Esophagus mucosa (tissue), 1 donor: ENCODE results near the gene SLC7A11. TPM values are rescaled to one million over a fixed set of nuclear protein-coding genes. Genes with fewer than 3 reads are reported as not detected.

Source experiments
- ATAC-seq: fragments of 200-7000 bp; cut with Tn5 transposase; one replicate; pipeline ENCODE4 v1.9.1; 2020
- total RNA-seq: library from RNA; stranded (reverse); gene quantifications from one replicate; pipeline ENCODE4 v1.2.4, GENCODE V29; 2023
- donor health status: DM: yes; HTN: yes; CAD: no.

The SLC7A11 gene
- 16.3 TPM for total RNA-seq

DNA sequence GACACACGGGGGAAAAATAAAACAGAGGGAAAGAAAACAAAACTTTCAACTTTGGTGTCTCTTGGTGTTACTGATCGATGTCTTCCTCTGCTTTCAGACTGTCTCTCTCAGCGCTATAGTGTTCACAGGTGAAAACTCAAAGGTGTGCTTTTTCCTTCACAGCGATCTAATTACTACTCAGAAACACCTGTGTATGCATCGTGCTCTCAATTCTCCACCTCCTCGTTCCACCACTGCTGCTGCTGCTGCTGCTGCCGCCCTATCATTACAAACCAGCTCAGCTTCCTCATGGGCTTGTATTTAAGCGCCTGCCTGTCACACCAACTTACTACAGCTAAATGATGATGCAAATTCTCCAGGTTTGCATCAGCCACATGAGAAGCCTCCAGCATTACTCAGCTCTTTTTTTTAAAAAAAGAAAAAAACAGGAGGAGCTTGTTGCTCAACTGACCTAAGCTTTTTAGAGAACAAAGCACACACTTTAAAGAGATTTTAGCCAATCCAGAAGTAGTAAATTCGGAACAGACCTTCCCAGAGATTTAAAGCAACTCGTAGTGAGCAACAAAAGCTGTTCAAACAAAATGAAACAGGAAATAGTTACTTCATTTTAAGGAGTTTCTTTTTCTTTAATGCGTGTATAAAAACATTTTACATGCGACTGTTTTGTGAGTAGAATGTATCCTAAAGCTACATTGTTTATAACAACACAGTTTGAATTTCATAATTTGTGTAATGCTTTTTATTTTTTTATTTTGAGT is at the start of gene SLC7A11:
SLC7A11 (minus strand) TSS at position 274 of the 758 bp plus-strand sequence. CDS start 280 bp downstream, outside the sequence.
- peak; percentile 98 for ATAC-seq

DNA sequence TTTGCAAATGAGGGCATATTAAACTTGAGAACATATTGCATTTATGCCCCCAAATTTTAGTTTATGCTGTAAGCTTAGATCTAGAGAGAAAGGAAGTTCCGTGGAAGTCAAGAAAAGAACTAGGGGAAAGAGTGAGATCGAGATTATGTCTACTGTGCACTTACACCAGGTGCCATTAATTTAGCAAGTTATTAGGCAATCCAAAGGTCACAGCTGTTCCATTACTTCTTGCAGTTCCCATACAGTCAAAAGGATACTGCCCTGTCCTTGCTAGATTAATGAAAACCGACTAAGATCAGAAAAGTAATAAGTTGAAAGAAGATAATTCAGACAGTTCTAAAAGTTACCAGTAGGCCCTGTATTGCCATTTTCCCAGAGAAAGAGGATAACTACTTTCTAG is 49.3 kb upstream of the SLC7A11 start:
- ATAC-seq = no peak

DNA sequence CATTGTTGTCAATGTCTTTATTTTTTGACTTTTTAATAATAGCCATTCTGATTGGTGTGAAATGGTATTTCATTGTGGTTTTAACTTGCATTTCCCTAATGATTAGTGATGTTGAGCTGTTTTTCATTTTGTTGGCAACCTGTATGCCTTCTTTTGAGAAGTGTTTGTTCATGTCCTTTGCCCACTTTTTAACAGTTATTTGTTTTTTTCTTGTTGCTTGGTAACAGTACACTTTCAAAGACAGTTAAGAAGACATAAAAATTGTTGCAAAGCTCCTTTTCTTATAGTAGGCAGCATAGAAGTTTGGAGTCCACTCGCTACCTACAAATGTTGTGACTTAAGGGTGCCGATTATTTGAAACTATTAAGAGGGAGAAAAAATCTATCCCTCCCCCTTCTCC is 48.7 kb upstream of the SLC7A11 start:
- ATAC-seq = no peak

DNA sequence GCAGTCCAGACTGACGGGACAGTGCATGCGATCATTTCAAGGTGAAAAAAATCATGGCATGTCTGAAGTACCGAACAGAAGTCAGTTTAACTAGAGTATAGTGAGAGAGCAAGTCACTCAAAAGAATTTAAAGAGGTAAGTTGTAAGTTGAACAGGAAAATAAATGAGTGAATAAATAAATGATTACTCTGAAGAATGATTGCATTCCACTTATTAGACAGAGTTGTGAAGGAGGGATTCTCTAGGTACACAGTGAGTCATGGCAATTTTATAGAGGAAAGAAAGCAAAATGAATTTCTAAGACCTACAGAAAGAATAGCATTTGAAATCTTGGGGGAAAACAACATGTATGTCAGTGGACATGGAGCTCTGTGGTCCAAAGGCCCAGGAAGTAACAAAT is 37.1 kb upstream of the SLC7A11 start:
- ATAC-seq = no peak

DNA sequence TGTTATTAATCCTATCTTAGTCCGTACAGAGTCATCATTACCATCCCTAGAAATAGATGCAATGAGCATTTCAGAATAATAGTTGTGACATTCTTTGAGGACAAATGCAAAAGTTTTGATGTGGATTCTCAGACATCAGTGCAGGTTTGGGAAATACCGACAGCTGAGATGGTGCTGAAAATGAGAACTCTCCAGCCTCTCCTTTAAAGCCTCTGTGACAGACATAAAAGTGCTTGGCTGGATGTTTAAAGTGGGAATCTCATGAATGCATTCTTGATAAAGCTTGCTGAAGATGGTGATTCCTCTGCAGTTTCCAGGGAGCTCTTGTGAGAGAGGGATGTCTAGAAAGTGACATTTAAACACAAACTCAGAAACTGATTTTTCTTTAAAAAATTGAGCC is 35.0 kb upstream of the SLC7A11 start:
- ATAC-seq = no peak

DNA sequence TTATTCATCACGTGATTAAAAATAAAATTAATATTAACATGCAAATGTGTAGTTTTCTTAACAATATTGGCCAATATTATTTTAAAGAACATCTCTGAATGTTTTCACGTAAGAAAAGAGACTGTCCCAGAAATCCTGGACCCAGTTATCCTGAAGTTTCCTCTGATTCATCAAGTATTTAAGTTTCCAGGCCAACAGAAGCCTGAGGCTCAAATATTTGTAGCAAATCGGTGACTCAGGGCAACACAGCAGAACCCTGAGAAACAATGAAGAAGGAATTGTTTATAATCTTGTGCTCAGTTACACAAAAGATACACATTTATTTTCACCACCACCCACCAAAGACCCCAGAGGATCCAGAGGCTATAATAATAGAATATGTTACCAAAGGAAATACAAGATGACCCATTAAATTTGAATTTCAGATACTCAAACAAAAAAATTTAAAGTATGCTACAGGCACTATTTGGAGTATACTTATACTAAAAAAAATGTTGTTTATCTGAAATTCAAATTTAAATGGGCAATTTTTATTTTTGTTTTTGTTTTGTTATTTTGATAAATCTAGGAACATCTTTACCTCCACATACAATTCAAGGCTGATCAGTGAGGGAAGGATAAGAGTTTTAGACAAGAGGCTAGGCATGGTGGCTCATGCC is 33.9 kb upstream of the SLC7A11 start:
- ATAC-seq = no peak

DNA sequence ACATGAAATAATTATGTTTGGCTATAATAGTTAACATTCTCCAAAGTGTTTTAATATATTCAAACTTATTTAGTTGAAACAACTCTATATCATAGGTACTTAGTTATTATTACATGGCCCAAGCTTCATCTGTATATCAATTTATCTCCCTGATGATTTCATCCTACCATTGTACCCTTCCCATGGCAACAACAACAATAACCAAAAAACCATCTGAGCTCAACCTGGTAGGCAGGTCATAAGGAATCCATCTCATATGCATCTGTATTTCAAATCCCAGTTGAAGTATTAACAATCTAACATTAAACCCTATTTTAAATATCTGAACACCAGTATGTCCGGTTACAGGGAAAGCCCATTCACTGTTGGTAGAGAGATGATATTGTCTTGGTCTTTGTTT is 33.1 kb upstream of the SLC7A11 start:
- no peak for ATAC-seq

DNA sequence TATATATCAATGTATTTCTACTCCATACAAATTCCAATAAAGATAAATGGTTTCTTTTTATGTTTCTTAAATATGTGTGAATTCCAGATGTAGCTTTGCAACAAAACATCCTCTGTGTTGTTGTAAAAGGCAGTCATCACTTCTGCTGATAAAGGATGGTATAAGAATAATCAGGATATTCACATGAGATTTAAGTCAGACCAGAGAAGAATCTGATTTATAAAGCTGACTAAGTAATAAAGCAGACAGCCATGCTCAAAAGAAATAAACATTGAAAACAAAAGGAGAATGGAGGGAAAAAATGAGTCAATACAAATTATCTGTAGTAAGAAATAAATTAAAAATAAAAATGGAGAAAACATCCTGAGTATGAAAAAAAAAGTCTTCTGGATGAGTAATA is 27.0 kb upstream of the SLC7A11 start:
- no peak for ATAC-seq

DNA sequence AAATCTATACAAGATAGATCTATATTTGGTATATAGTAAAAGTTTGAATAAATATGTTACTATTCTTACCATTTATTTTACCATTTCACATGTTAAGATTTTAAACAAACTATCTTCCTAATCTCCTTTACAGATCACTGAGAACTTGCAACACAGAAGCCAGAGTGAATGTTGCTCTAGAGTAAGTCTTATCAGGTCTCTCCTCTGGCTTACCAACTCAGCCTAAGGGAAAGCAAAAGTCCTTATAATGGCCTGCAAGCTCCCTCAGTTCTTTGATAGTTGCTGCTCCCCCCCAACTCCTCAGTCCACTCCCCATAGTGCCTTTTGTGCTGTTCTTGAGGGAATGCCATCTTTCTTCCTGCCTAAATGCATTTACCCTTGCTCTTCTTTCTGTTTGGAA is 25.7 kb upstream of the SLC7A11 start:
- no peak for ATAC-seq

DNA sequence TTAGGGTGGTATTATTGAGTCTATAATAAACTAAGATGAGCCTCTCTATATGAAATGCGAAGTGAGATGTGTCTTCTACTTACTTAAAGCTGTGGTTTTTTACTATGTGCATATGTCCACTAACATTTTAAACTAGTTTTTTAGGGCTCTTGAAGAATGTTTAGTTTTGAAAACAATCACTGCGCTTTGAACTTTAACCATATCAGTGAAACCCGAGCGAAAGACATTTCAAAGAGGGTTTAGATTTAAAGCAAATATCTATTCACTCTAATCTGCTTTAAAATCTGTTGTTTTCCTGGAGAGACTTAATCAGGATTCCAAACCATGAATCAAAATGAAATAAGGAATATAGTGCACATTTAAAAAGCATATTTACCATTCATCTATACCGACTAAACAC is 24.8 kb upstream of the SLC7A11 start:
- ATAC-seq = no peak

DNA sequence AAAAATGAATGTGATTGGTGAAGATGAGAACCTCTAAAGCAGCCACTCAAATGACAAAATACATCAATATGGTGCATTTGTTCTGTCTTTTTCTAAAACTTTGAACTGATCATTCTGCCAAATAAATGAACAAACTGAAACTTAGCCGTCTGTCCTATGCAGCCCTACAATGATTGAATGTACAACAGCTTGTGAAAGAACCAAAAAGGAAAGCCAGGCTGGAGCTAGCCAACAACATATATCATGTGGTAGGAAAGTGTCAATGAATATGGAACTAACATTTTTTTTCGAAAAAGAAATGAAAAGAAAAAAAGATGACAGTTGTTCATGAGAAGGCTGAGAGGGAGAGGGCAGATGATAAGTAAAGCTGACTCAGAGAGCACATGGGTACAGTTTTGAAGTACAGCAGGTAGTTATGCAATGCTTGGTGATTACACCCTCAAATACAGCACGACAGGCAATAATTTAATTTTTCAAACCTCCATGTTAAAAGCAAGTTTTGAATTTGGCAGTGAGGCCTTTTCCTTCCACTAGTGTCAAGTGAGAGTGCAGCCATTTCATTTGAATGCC is 21.2 kb upstream of the SLC7A11 start:
- ATAC-seq = peak; percentile 78

DNA sequence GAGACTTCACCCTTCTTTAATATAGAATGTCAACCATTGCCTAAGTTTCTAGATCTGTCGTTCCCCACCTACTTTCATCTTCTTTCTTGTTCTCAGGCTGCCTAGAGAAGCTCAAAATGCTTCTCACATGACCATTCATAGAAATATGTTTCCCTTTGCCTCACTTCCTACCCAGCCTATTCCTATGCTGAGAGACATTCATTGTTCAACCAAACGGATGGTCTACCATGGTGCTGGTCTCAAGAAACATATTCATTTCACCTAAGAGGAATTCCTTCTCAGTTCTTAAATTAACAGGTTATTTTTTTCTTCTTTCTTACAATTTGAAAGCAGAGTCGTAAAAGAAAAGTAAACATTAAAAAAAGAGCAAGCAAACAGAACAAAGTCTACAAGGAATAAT is 20.3 kb upstream of the SLC7A11 start:
- ATAC-seq = no peak

DNA sequence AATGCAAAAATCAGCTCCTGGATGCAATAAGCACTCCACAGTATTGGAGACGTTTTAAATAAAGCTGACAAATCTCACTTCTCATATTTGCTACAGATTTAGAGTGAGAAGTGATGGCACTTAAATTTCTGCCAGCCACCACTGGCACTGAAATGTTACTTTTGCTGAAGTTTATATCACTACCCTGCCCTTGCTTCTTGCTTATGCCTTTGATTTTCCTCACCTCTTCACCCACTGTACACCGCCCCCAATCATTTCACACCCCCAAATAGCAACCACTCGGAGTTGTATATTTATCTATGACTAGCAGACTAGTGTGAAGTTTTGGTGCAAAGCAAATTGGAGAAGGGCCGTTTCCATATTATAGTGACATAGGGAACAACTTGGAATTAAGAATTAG is 19.9 kb upstream of the SLC7A11 start:
- no peak for ATAC-seq

DNA sequence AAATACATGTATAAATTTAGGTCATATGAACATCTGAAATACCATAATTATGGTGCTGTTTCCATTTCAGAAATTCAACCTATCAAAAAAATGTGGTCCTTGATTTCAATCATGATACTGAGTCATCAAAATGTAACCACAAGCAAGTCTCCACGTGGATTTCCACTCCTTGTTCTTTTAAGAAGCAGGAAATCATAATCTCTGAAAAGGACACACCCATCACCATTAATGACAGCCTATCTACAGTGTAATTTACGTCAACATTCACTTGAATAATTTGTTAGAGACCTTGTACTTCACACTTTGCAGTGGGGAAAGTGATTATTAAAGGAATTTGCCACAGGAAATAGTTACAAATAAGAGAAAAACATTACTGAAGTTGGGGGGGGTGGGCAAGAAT is 17.7 kb upstream of the SLC7A11 start:
- ATAC-seq = peak; percentile 92

DNA sequence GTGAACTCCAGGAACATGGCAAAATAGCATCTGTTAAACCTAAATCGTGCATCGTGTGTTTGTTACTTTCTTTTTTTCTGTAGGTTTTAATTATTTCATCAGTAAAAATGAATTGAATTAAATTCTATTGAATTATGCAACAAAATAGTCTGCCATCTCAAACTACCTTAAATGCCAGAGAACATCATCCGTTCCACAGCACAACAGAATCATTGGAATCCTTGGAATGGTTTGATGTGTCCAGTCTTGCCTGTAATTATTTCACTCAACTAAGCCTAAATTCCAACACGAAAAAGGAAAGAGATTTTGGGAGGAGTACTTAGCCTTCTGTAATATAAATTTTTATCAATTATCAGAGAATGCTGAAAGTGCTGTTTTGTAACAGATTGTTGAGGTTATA is 17.1 kb upstream of the SLC7A11 start:
- ATAC-seq = no peak

DNA sequence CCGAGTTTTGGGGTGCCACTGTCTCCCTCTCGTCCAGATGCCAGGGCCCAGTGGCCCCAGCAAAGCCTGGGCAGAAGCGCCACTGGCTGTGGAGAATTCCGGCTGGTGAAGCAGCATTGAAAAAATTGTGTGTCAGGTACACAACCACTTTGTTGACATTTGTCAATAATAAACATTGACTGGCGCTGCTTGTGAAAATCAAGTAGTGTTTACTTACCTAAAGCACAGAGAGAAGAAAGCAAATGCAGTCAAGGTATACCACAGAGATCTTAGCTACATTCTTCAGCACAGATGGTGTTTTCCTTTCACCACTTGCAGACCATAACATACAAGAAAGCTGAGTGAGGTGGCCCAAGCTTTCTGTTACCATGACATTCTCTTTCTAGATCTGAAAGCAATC is 14.5 kb upstream of the SLC7A11 start:
- ATAC-seq = no peak

DNA sequence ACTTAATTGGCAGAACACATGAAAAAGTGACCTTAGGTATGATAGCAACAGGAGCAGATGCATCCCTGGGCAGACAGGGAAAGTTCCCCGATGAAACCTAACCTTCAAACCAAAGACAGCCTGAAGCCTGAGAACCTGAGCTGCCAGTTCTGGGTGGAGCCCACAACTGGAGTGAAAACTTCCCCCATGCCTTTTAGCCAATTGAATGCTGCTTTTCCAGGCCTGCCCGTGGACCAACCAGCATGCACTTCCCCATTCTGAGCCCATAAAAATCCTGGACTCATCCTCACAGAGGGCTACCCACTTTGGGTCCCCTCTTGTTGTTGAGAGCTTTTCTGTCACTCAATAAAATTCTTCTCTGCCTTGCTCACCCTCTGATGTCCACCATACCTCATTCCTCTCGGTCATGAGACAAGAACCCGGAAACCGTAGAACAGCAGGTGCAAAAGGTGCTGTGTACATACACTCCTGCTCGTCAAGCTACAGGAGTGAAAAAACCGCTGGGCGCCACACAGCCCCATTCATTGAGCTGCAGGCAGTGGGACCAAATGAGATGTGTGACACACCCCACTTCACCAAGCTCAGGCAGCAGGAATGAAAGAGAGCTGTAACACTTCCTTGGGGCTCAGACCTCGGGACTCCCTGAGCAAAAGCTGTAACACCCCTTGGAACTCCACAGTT is 13.9 kb upstream of the SLC7A11 start:
- ATAC-seq = no peak

DNA sequence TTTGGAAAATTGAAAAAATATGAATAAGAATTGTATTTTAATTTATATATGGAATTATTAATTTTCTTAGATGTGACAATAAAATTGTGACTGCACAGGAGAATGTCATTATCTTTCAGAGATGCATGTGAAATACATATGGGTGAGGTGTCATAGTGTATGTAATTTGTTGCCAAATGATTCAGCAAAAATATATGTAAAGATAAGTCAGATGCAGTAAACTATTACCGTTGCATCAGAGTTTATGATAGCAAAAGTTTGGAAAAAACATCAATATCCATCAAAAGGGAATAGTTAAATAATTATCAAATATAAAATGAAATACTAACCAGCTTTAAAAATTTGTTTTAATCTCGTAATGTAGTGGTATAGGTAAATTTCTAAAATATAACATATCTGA is 10.4 kb upstream of the SLC7A11 start:
- ATAC-seq = no peak

DNA sequence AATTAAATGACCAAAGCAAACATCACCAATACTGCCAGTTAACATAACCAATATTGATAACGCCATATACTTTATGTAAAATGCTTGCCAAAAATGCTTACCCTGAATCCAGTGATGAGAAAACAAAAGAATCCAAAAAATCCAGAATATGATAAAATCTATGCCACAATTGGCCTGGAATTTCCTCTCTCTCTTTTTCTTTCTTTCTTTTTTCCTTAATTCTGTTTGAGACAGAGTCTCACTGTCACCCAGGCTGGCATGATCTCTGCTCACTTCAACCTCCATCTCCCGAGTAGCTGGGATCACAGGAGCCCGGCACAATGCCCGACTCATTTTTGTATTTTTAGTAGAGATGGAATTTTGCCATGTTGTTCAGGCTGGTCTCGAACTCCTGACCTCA is 9.8 kb upstream of the SLC7A11 start:
- no peak for ATAC-seq

DNA sequence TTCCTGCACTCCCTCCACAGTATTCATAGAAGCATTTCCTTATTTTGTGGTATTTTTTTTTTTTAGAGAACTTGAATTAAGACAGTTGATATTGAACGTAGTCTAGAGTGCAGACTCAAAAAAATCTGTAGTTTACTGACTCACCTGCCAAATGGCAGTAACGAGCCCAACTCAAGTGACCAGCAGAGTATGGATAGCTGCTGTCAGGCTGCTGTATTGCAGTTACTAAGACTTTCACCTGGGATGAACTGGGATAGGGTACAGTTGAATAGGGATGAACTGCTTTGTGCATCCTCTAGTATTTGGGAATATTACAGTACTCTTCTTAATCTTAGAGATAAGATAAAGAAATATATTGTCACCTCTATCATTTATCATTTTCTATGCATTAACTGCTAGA is 7.0 kb upstream of the SLC7A11 start:
- no peak for ATAC-seq

DNA sequence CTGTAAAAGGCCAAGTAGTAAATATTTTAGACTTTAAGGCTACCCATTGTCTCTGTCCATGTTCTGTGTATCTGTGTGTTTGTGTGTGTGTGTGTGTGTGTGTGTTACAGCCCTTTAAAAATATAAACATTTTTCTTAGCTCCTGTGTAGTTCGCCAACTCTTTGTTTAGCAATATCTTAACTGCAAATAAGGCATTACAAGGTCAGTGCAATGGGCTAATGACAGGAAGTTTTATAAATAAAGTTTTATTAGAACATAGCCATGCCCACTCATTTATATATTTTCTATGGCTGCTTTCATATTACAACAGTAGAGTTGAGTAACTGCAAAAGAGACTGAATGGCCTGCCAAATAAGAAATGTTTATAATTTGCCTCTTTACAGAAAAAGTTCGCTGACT is 5.9 kb upstream of the SLC7A11 start:
- ATAC-seq = no peak

DNA sequence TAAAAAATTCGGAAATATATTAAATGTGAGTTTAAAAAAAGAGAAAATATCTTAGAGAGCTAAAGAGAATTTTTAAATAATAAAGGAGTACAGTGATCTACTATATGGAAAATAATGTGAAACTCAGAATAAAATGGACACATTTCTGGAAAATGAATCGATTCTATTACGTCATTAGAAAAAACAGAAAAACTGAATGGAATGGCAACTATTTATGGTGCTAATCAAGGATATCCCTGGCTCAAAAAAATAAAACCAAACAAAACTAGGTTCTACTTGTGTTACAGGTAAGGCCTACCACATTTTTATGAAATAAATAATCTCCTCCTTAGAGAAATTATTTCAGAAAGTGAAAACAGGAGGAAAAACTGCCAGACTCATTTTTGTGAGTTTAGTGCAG is 5.5 kb upstream of the SLC7A11 start:
- ATAC-seq = no peak

DNA sequence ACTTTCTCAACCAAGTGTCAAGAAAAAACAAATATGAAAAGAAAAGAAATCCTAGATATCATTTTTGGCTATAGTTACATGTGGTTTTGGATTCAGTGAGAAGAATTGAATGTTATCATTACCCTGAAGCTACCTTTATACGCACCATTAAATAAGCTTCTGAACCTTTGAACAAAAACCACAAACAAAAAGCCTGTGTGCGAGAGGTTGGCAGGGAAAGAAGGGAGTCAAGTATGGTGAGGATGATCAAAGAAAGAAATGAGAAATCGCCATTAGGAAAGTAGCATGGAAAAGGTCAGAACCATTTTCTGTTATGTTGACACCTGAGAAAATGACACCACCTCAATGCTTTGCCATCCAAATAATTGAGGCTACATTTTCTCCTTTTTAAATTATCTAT is 1.2 kb upstream of the SLC7A11 start:
- ATAC-seq = no peak

DNA sequence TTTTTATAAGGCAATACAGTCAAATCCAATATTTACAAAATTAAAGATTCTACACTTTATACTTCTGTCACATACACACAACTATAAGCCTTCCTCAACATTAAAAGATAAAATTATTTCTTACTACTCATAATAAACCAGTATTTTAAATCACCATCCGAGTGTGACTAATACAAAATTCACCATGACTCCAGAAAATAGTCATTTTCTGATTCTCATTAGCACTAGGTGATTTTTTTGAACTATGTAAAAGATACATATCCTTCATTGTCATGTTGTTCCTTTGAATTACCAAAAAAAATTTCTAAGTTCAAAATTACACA is 646 bp upstream of the SLC7A11 start:
- no peak for ATAC-seq
